Activated CD8-positive, alpha-beta memory T cell treated with anti-CD3 and anti-CD28 coated beads for 24 hours (primary cell): ENCODE data around the gene ARID2.

Experiments
- DNase-seq: peaks from one replicate; pipeline ENCODE4 v3.0.0-alpha.2; 2020

ARID2 gene

GRCh38 chr12:45948546-45948945 lies 219.0 kb downstream of the ARID2 start:
- no peak for DNase-seq
